HEK293 (cell line): Measurements from ENCODE around the gene ADAMTS13.

Source experiments
- CTCF ChIA-PET: fragments of 350-600 bp; formaldehyde crosslinking; extraction: SDS; loops from one replicate; lab custom pipeline; 2021; ENCODE audit warnings: antibody characterized with exemption; lab: Yijun Ruan, JAX
- POLR2A ChIA-PET: fragments of 300-600 bp; formaldehyde crosslinking; extraction: SDS; loops from one replicate; lab custom pipeline; 2020; ENCODE audit warnings: antibody characterized with exemption, inconsistent platforms; lab: Yijun Ruan, JAX
- H3K27ac ChIP-seq: fragments of 200-500 bp; sonication (Bioruptor generic); 2 replicates; pipeline ENCODE4 v1.5.1; 2014; ENCODE audit warnings: low read depth, low read length, control low read depth, inconsistent platforms; ENCODE audit errors: extremely low read depth
- H3K36me3 ChIP-seq, 2 experiments: fragments of 200-500 bp in 1 of 2; sonication (Bioruptor generic) in 1 of 2; 1 replicate in 1 of 2; 2 replicates in 1 of 2; pipeline ENCODE4 v1.5.1; 2014 to 2017; ENCODE audit warnings: inconsistent platforms in 2 of 2, low read length in 2 of 2; ENCODE audit not compliant: control insufficient read depth in 2 of 2, insufficient read depth in 1 of 2
- H3K4me1 ChIP-seq: fragments of 200-500 bp; sonication (Bioruptor generic); 2 replicates; pipeline ENCODE4 v1.5.1; 2014; ENCODE audit warnings: mild to moderate bottlenecking, low read length, inconsistent platforms; ENCODE audit not compliant: control insufficient read depth, insufficient read depth
- H3K4me3 ChIP-seq: 2 replicates; pipeline ENCODE4 v1.5.1; 2011; ENCODE audit warnings: low read depth, mild to moderate bottlenecking, control low read depth, low read length, moderate library complexity
- H3K9me3 ChIP-seq: fragments of 200-500 bp; sonication (Bioruptor generic); 2 replicates; pipeline ENCODE4 v1.5.1; 2014; ENCODE audit warnings: low read depth, low read length, inconsistent platforms; ENCODE audit not compliant: control insufficient read depth, insufficient read depth
- EGR2 ChIP-seq: fragments of 450-650 bp; formaldehyde crosslinking; IDR thresholded peaks from 2 replicates; pipeline ENCODE4 v1.5.1; 2016; ENCODE audit warnings: low read depth, missing biosample characterization, missing genetic modification characterization
- FEZF1 ChIP-seq: fragments of 450-650 bp; formaldehyde crosslinking; IDR thresholded peaks from 2 replicates; pipeline ENCODE4 v1.5.1; 2016; ENCODE audit warnings: missing biosample characterization, missing genetic modification characterization
- OSR2 ChIP-seq: fragments of 450-650 bp; formaldehyde crosslinking; IDR thresholded peaks from 2 replicates; pipeline ENCODE4 v1.5.1; 2016; ENCODE audit warnings: missing biosample characterization, missing genetic modification characterization
- REPIN1 ChIP-seq: fragments of 450-650 bp; formaldehyde crosslinking; IDR thresholded peaks from 2 replicates; pipeline ENCODE4 v1.5.1; 2017; ENCODE audit warnings: missing biosample characterization, missing genetic modification characterization, low read depth
- ZFHX2 ChIP-seq: fragments of 450-650 bp; formaldehyde crosslinking; conservative IDR thresholded peaks from 2 replicates; pipeline ENCODE4 v1.5.1; 2016; ENCODE audit warnings: missing biosample characterization, missing genetic modification characterization
- ZNF146 ChIP-seq: fragments of 450-650 bp; formaldehyde crosslinking; IDR thresholded peaks from 2 replicates; pipeline ENCODE4 v1.5.1; 2016; ENCODE audit warnings: missing biosample characterization, missing genetic modification characterization
- ZNF16 ChIP-seq: fragments of 450-650 bp; formaldehyde crosslinking; IDR thresholded peaks from 2 replicates; pipeline ENCODE4 v1.5.1; 2016; ENCODE audit warnings: low read depth, missing biosample characterization, missing genetic modification characterization
- ZNF292 ChIP-seq: fragments of 450-650 bp; formaldehyde crosslinking; IDR thresholded peaks from 2 replicates; pipeline ENCODE4 v1.5.1; 2016; ENCODE audit warnings: low read depth, missing biosample characterization, missing genetic modification characterization, borderline replicate concordance
- ZNF311 ChIP-seq: fragments of 450-650 bp; formaldehyde crosslinking; IDR thresholded peaks from 2 replicates; pipeline ENCODE4 v1.5.1; 2017; ENCODE audit warnings: missing biosample characterization, missing genetic modification characterization, borderline replicate concordance
- ZNF341 ChIP-seq: fragments of 450-650 bp; formaldehyde crosslinking; IDR thresholded peaks from 2 replicates; pipeline ENCODE4; 2016; ENCODE audit warnings: low read depth, missing biosample characterization, missing genetic modification characterization
- ZNF391 ChIP-seq: fragments of 450-650 bp; formaldehyde crosslinking; IDR thresholded peaks from 2 replicates; pipeline ENCODE4 v1.5.1; 2016; ENCODE audit warnings: low read depth, missing biosample characterization, missing genetic modification characterization, borderline replicate concordance
- ZNF555 ChIP-seq: fragments of 450-650 bp; formaldehyde crosslinking; conservative IDR thresholded peaks from 2 replicates; pipeline ENCODE4 v1.5.1; 2017; ENCODE audit warnings: missing biosample characterization, mild to moderate bottlenecking, missing genetic modification characterization, inconsistent platforms
- ZNF560 ChIP-seq: fragments of 450-650 bp; formaldehyde crosslinking; IDR thresholded peaks from 2 replicates; pipeline ENCODE4 v1.5.1; 2017; ENCODE audit warnings: missing biosample characterization, missing genetic modification characterization, borderline replicate concordance
- ZNF596 ChIP-seq: fragments of 450-650 bp; IDR thresholded peaks from 2 replicates; pipeline ENCODE4 v1.5.0; 2018; ENCODE audit warnings: missing biosample characterization, mild to moderate bottlenecking, missing genetic modification characterization, moderate library complexity
- ZNF626 ChIP-seq: fragments of 450-650 bp; sonication (Bioruptor Pico); formaldehyde crosslinking; IDR thresholded peaks from 2 replicates; pipeline ENCODE4 v1.5.1; 2018; ENCODE audit warnings: missing biosample characterization, missing genetic modification characterization, inconsistent platforms
- ZNF654 ChIP-seq: fragments of 450-650 bp; formaldehyde crosslinking; IDR thresholded peaks from 2 replicates; pipeline ENCODE4 v1.5.1; 2016; ENCODE audit warnings: low read depth, missing biosample characterization, missing genetic modification characterization
- ZNF677 ChIP-seq: fragments of 450-650 bp; IDR thresholded peaks from 2 replicates; pipeline ENCODE4 v1.5.0; 2018; ENCODE audit warnings: missing biosample characterization, mild to moderate bottlenecking, missing genetic modification characterization, moderate library complexity
- ZNF777 ChIP-seq: fragments of 450-650 bp; formaldehyde crosslinking; IDR thresholded peaks from 2 replicates; pipeline ENCODE4 v1.5.1; 2017; ENCODE audit warnings: missing biosample characterization, missing genetic modification characterization, borderline replicate concordance
- TF ChIP-seq, protein P1 (sequence below): fragments of 450-650 bp; formaldehyde crosslinking; IDR thresholded peaks from 2 replicates; pipeline ENCODE4 v1.5.1; 2016; ENCODE audit warnings: missing biosample characterization, missing genetic modification characterization
- TF ChIP-seq, protein P2 (sequence below): fragments of 450-650 bp; formaldehyde crosslinking; IDR thresholded peaks from 2 replicates; pipeline ENCODE4 v1.5.1; 2016; ENCODE audit warnings: missing biosample characterization, missing genetic modification characterization
- TF ChIP-seq, protein P3 (sequence below): fragments of 450-650 bp; IDR thresholded peaks from 2 replicates; pipeline ENCODE4 v1.5.1; 2018; ENCODE audit warnings: missing biosample characterization, missing genetic modification characterization
- TF ChIP-seq, protein P4 (sequence below): fragments of 450-650 bp; formaldehyde crosslinking; IDR thresholded peaks from 2 replicates; pipeline ENCODE4 v1.5.1; 2016; ENCODE audit warnings: missing biosample characterization, missing genetic modification characterization
- TF ChIP-seq, protein P5 (sequence below): fragments of 450-650 bp; formaldehyde crosslinking; IDR thresholded peaks from 2 replicates; pipeline ENCODE4 v1.5.1; 2016; ENCODE audit warnings: missing biosample characterization, missing genetic modification characterization

ADAMTS13 gene

DNA sequence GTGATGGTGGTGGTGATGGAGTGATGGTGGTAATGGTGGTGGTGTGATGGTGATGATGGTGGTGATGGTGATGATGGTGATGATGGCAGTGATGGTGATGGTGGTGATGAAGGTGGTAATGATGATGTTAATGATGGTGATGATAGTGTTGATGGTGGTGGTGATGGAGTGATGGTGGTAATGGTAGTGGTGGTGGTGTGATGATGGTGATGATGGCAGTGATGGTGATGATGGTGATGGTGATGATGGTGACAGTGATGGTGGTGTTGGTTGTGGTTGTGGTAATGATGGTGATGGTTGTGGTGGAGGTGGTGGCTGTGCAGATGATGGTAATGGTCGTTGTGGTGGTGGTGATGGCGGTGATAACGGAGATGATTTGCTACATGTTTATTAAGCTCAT is 38.7 kb upstream of the ADAMTS13 start (continued):
- TF ChIP-seq, protein P1, sequence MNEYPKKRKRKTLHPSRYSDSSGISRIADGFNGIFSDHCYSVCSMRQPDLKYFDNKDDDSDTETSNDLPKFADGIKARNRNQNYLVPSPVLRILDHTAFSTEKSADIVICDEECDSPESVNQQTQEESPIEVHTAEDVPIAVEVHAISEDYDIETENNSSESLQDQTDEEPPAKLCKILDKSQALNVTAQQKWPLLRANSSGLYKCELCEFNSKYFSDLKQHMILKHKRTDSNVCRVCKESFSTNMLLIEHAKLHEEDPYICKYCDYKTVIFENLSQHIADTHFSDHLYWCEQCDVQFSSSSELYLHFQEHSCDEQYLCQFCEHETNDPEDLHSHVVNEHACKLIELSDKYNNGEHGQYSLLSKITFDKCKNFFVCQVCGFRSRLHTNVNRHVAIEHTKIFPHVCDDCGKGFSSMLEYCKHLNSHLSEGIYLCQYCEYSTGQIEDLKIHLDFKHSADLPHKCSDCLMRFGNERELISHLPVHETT (tag by site-specific recombination) = no peak
- TF ChIP-seq ZNF146 (tag by site-specific recombination) = no peak
- no peak for TF ChIP-seq REPIN1 (tag by site-specific recombination)
- peak; percentile 96; the same call in 1 of the 2 replicates for TF ChIP-seq ZNF311 (tag by site-specific recombination)
- TF ChIP-seq, protein P2, sequence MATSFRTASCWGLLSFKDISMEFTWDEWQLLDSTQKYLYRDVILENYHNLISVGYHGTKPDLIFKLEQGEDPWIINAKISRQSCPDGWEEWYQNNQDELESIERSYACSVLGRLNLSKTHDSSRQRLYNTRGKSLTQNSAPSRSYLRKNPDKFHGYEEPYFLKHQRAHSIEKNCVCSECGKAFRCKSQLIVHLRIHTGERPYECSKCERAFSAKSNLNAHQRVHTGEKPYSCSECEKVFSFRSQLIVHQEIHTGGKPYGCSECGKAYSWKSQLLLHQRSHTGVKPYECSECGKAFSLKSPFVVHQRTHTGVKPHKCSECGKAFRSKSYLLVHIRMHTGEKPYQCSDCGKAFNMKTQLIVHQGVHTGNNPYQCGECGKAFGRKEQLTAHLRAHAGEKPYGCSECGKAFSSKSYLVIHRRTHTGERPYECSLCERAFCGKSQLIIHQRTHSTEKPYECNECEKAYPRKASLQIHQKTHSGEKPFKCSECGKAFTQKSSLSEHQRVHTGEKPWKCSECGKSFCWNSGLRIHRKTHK (tag by site-specific recombination) = no peak
- no peak for TF ChIP-seq ZNF16
- TF ChIP-seq, protein P3, sequence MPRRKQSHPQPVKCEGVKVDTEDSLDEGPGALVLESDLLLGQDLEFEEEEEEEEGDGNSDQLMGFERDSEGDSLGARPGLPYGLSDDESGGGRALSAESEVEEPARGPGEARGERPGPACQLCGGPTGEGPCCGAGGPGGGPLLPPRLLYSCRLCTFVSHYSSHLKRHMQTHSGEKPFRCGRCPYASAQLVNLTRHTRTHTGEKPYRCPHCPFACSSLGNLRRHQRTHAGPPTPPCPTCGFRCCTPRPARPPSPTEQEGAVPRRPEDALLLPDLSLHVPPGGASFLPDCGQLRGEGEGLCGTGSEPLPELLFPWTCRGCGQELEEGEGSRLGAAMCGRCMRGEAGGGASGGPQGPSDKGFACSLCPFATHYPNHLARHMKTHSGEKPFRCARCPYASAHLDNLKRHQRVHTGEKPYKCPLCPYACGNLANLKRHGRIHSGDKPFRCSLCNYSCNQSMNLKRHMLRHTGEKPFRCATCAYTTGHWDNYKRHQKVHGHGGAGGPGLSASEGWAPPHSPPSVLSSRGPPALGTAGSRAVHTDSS (tag by site-specific recombination) = peak; percentile 94
- TF ChIP-seq ZNF292 (tag by site-specific recombination) = no peak
- TF ChIP-seq, protein P4, sequence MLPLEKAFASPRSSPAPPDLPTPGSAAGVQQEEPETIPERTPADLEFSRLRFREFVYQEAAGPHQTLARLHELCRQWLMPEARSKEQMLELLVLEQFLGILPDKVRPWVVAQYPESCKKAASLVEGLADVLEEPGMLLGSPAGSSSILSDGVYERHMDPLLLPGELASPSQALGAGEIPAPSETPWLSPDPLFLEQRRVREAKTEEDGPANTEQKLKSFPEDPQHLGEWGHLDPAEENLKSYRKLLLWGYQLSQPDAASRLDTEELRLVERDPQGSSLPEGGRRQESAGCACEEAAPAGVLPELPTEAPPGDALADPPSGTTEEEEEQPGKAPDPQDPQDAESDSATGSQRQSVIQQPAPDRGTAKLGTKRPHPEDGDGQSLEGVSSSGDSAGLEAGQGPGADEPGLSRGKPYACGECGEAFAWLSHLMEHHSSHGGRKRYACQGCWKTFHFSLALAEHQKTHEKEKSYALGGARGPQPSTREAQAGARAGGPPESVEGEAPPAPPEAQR (tag by site-specific recombination) = no peak
- TF ChIP-seq ZNF677 (tag by site-specific recombination) = no peak

DNA sequence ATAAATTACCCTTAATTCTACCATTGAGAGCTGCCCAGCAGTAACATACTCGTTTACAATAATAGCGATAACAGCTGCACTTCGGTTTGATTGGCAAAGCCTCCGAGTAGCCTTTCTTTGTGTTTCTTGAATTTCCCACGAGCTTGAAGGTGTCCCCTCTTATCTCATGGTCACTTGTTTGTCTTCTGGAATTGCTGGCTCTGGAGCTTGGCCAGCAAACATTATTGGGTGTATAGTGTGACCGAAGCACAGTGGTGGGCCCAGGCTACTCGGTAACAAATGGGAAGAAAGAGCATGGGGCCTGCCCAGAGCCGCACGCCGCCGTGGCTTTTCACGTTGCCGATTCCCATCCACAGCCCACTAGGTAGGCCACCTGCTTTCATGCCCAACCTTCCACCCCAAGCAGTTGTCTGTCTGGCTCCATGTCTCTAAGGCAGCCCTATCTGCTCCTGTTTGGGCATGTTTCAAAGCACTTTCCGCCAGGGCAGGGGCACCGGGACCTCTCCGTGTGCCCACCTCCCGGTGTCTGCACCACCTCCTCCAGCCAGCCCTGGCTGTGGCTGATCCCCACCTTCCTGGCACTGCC is 37.3 kb upstream of the ADAMTS13 start:
- no peaks in the 10 kb centered on the region for H3K36me3 ChIP-seq
- H3K4me1 ChIP-seq = no peaks in the 10 kb centered on the region
- H3K9me3 ChIP-seq = no peaks in the 10 kb centered on the region
- TF ChIP-seq ZNF654 (no peak), ZNF292 (tag by site-specific recombination) (no peak), ZNF555 (tag by site-specific recombination) (no peak), ZNF626 (tag by site-specific recombination) (no peak), ZNF341 (tag by site-specific recombination) (no peak), ZNF596 (tag by site-specific recombination) (no peak), FEZF1 (tag by site-specific recombination) (no peak)
- CTCF ChIA-PET = interaction anchor here (0.6 kb wide), 1 partner anchor 721 kb away, joined by 3 read pairs; no protein-coding TSS in a partner anchor
- H3K27ac ChIP-seq = no peak overlapping the region
- H3K4me3 ChIP-seq = no peak overlapping the region
- POLR2A ChIA-PET = interaction anchor here (1.2 kb wide), 1 partner anchor 10 kb away, joined by 3 read pairs; no protein-coding TSS in a partner anchor

DNA sequence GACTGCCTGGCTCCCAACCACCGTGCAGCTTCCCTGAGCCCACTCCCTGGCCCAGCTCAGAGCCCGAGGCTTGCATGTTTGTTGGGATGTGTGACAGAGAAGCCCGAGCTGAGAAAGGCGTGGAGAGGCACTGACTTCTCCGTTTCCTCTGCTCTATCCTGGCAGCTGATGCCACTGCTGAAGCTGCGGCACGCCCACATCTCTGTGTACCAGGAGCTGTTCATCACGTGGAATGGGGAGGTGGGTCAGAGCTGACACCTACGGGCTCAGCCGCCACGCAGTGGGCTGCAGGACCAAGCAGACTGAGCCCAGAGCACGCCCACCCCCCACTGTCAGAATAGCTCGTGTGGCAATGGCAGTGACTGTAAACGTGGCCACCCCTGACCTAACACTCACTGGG is 36.7 kb upstream of the ADAMTS13 start:
- H3K27ac ChIP-seq = no peak overlapping the region
- H3K4me1 ChIP-seq = no peaks in the 10 kb centered on the region
- ChIA-PET CTCF (no interaction called here), POLR2A (interaction anchor here (0.6 to 1.2 kb wide), 2 partner anchors 10 to 97 kb away, joined by 3 to 5 read pairs; no protein-coding TSS in a partner anchor)
- no peaks in the 10 kb centered on the region for H3K36me3 ChIP-seq
- no peak overlapping the region for H3K4me3 ChIP-seq
- no peaks in the 10 kb centered on the region for H3K9me3 ChIP-seq
- TF ChIP-seq OSR2 (tag by site-specific recombination) (no peak), ZFHX2 (peak; percentile 76), ZNF391 (no peak), EGR2 (peak; percentile 72), ZNF560 (no peak), ZNF777 (tag by site-specific recombination) (no peak)
- TF ChIP-seq, protein P5, sequence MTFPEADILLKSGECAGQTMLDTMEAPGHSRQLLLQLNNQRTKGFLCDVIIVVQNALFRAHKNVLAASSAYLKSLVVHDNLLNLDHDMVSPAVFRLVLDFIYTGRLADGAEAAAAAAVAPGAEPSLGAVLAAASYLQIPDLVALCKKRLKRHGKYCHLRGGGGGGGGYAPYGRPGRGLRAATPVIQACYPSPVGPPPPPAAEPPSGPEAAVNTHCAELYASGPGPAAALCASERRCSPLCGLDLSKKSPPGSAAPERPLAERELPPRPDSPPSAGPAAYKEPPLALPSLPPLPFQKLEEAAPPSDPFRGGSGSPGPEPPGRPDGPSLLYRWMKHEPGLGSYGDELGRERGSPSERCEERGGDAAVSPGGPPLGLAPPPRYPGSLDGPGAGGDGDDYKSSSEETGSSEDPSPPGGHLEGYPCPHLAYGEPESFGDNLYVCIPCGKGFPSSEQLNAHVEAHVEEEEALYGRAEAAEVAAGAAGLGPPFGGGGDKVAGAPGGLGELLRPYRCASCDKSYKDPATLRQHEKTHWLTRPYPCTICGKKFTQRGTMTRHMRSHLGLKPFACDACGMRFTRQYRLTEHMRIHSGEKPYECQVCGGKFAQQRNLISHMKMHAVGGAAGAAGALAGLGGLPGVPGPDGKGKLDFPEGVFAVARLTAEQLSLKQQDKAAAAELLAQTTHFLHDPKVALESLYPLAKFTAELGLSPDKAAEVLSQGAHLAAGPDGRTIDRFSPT (tag by site-specific recombination) = no peak
